Uterus (tissue), 2 donors: ENCODE results near the gene AGXT.

Experiments
- CTCF ChIP-seq, 4 experiments: fragments of 200-600 bp in 2 of 4; fragments of 450-650 bp in 2 of 4; sonication (generic) in 2 of 4; IDR thresholded peaks; one replicate each; pipeline ENCODE4 v1.5.1; 2016 to 2019; ENCODE audit warnings: antibody characterized with exemption in 4 of 4, mild to moderate bottlenecking in 2 of 4, moderate library complexity in 1 of 4
- POLR2A ChIP-seq, 2 donors: fragments of 450-650 bp; IDR thresholded peaks; one replicate each; pipeline ENCODE4 v1.6.1; 2016; ENCODE audit warnings: antibody characterized with exemption in 2 of 2, mild to moderate bottlenecking in 1 of 2, moderate library complexity in 1 of 2

- TF ChIP-seq CTCF (IDR thresholded peaks at IDR 0.05): no peak
- no peak for TF ChIP-seq POLR2A (IDR thresholded peaks at IDR 0.05)
These were observed 52.2 kb downstream of the AGXT start for GRCh38 chr2:240920783-240921231.
